Stomach (tissue), 9 donors: ENCODE measurements around the gene LPGAT1. TPM values are rescaled to one million over a fixed set of nuclear protein-coding genes. Genes with fewer than 3 reads are reported as not detected.

Source experiments
- DNase-seq, 2 donors: peaks; one replicate each; pipeline versions ENCODE4 v3.0.0 to v3.0.0-alpha.2; 2013 to 2019
- H3K27ac ChIP-seq, 5 donors: fragments of 200-600 bp in 4 of 5; sonication (generic) in 4 of 5; one replicate each; pipeline ENCODE4 v1.5.1; 2013 to 2019; ENCODE audit warnings: mild to moderate bottlenecking in 1 of 5, moderate library complexity in 1 of 5
- H3K27me3 ChIP-seq, 3 donors: fragments of 200-600 bp; sonication (generic); one replicate each; pipeline ENCODE4 v1.5.1; 2017 to 2019; ENCODE audit warnings: mixed run types in 1 of 3
- H3K36me3 ChIP-seq, 4 donors: fragments of 200-600 bp; sonication (generic); 1 replicate in 3 of 4; 2 replicates in 1 of 4; pipeline ENCODE4 v1.5.1; 2016 to 2019
- H3K4me1 ChIP-seq, 4 donors: fragments of 200-600 bp; sonication (generic); one replicate each; pipeline ENCODE4 v1.5.1; 2016 to 2019
- H3K4me3 ChIP-seq, 4 donors: fragments of 200-600 bp; sonication (generic) in 3 of 4; one replicate each; pipeline ENCODE4 v1.5.1; 2016 to 2019; ENCODE audit warnings: mild to moderate bottlenecking in 1 of 4
- H3K9me3 ChIP-seq, 4 donors: fragments of 200-600 bp; sonication (generic); one replicate each; pipeline ENCODE4 v1.5.1; 2016 to 2019
- CTCF ChIP-seq, 7 experiments: fragments of 450-650 bp in 4 of 7; fragments of 200-600 bp in 3 of 7; sonication (generic) in 3 of 7; IDR thresholded peaks; one replicate each; pipeline ENCODE4 v1.5.1; 2016 to 2019; ENCODE audit warnings: antibody characterized with exemption in 7 of 7, control low read depth in 2 of 7, mild to moderate bottlenecking in 1 of 7
- EP300 ChIP-seq: sonication (generic); formaldehyde crosslinking; IDR thresholded peaks from one replicate; pipeline ENCODE4 v1.6.1; 2017; ENCODE audit warnings: antibody characterized with exemption
- POLR2A ChIP-seq, 4 donors: fragments of 450-650 bp; IDR thresholded peaks; one replicate each; pipeline ENCODE4 v1.6.1; 2016; ENCODE audit warnings: antibody characterized with exemption in 4 of 4, control low read depth in 2 of 4, mild to moderate bottlenecking in 1 of 4, moderate library complexity in 1 of 4
- POLR2AphosphoS5 ChIP-seq, 3 donors: sonication (generic); formaldehyde crosslinking; IDR thresholded peaks; one replicate each; pipeline ENCODE4 v1.6.1; 2016; ENCODE audit warnings: antibody characterized with exemption in 3 of 3
- WGBS, 5 donors: extraction: QIAGEN DNeasy Blood & Tissue Kit in 3 of 5; methylation state at CpG; one replicate each; pipeline versions ENCODE4 v1.1.5 to v1.1.7; 2013 to 2018; 5-methylcytosine and 5-hydroxymethylcytosine counted together
- intact Hi-C: fragments of 100-400 bp; cut with DNase I; formaldehyde crosslinking; loops from one replicate; pipeline ENCODE4 v1.15.1; 2023; ENCODE audit warnings: low total_unique reads
- polyA plus RNA-seq, 3 donors: library from polyadenylated mRNA; stranded (reverse); fragments of 200-250 nt; gene quantifications; one replicate each; pipeline ENCODE4 v1.2.3, GENCODE V29; 2013
- total RNA-seq, 5 donors: library from RNA; depleted of rRNA; stranded (reverse); fragments of >200 nt; gene quantifications; one replicate each; pipeline versions ENCODE4 v1.1.0 to v1.2.3, GENCODE V29; 2014 to 2016
- donor health status: healthy with polysubstance abuse.
- donor health status: Bipolar disorder and iron deficiency.
- donor health status: healthy.

Gene LPGAT1
- total and polyA plus RNA-seq, 8 donors: 2.9 to 59.3 (median 5.1) TPM

- no peak for TF ChIP-seq POLR2A (IDR thresholded peaks at IDR 0.05)
- no peak for TF ChIP-seq POLR2AphosphoS5 (IDR thresholded peaks at IDR 0.05)
- TF ChIP-seq EP300: no peak
- no peak for TF ChIP-seq CTCF (IDR thresholded peaks at IDR 0.05)
- WGBS, 5 donors: 74 to 93% (median 92%) methylated on average over 5 of the region's 5 CpGs
- Histone ChIP-seq H3K36me3 (no peaks in the 10 kb centered on the region), H3K27ac (no peak overlapping the region), H3K9me3 (no peaks in the 10 kb centered on the region), H3K4me1 (peaks cover 0 to 19% (median 5%) of the 10 kb centered on the region in 4 donors), H3K27me3 (no peaks in the 10 kb centered on the region), H3K4me3 (no peak overlapping the region)
- DNase-seq: no peak
- intact Hi-C loops: no loop called here
Observed at GRCh38 chr1:211731456-211732292, 98.9 kb downstream of the LPGAT1 start.

- no peak overlapping the region for H3K27ac ChIP-seq
- peaks cover 0 to 14% (median 5%) of the 10 kb centered on the region in 4 donors for H3K4me1 ChIP-seq
- H3K27me3 ChIP-seq: no peaks in the 10 kb centered on the region
- 82 to 97% (median 86%) methylated on average over 4 of the region's 4 CpGs for WGBS, 5 donors
- no peak for TF ChIP-seq CTCF (IDR thresholded peaks at IDR 0.05)
- no peak for TF ChIP-seq POLR2A (IDR thresholded peaks at IDR 0.05)
- TF ChIP-seq EP300: no peak
- TF ChIP-seq POLR2AphosphoS5 (IDR thresholded peaks at IDR 0.05): no peak
- H3K4me3 ChIP-seq: no peak overlapping the region
- H3K36me3 ChIP-seq: no peaks in the 10 kb centered on the region
- intact Hi-C loops: no loop called here
- no peak for DNase-seq
- H3K9me3 ChIP-seq: no peaks in the 10 kb centered on the region
Observed at GRCh38 chr1:211730347-211730746, 100.2 kb downstream of the LPGAT1 start.

GRCh38 chr1:211729238-211729637 lies 101.3 kb downstream of the LPGAT1 start:
- H3K36me3 ChIP-seq: no peaks in the 10 kb centered on the region
- H3K27me3 ChIP-seq: no peaks in the 10 kb centered on the region
- intact Hi-C loops: no loop called here
- H3K4me3 ChIP-seq: no peak overlapping the region
- 86 to 91% (median 89%) methylated on average over 7 of the region's 7 CpGs for WGBS, 5 donors
- H3K27ac ChIP-seq: no peak overlapping the region
- no peak for TF ChIP-seq POLR2AphosphoS5 (IDR thresholded peaks at IDR 0.05)
- TF ChIP-seq EP300: no peak
- no peak for TF ChIP-seq POLR2A (IDR thresholded peaks at IDR 0.05)
- TF ChIP-seq CTCF (IDR thresholded peaks at IDR 0.05): no peak
- H3K9me3 ChIP-seq: no peaks in the 10 kb centered on the region
- peaks cover 0 to 3% (median 0%) of the 10 kb centered on the region in 4 donors for H3K4me1 ChIP-seq
- DNase-seq: no peak

- no peak for DNase-seq
- no peaks in the 10 kb centered on the region for H3K36me3 ChIP-seq
- 63 to 84% (median 78%) methylated on average over 3 to 4 of the region's 4 CpGs for WGBS, 5 donors
- H3K9me3 ChIP-seq: no peaks in the 10 kb centered on the region
- no peak overlapping the region for H3K4me3 ChIP-seq
- no peak overlapping the region for H3K27ac ChIP-seq
- H3K27me3 ChIP-seq: no peaks in the 10 kb centered on the region
- H3K4me1 ChIP-seq: no peaks in the 10 kb centered on the region
- intact Hi-C loops: no loop called here
- no peak for TF ChIP-seq EP300
- no peak for TF ChIP-seq CTCF (IDR thresholded peaks at IDR 0.05)
- no peak for TF ChIP-seq POLR2AphosphoS5 (IDR thresholded peaks at IDR 0.05)
- no peak for TF ChIP-seq POLR2A (IDR thresholded peaks at IDR 0.05)
Observed at GRCh38 chr1:211726467-211726995, 104.0 kb downstream of the LPGAT1 start.
